ENCODE results near the gene PEX11B.

DNA sequence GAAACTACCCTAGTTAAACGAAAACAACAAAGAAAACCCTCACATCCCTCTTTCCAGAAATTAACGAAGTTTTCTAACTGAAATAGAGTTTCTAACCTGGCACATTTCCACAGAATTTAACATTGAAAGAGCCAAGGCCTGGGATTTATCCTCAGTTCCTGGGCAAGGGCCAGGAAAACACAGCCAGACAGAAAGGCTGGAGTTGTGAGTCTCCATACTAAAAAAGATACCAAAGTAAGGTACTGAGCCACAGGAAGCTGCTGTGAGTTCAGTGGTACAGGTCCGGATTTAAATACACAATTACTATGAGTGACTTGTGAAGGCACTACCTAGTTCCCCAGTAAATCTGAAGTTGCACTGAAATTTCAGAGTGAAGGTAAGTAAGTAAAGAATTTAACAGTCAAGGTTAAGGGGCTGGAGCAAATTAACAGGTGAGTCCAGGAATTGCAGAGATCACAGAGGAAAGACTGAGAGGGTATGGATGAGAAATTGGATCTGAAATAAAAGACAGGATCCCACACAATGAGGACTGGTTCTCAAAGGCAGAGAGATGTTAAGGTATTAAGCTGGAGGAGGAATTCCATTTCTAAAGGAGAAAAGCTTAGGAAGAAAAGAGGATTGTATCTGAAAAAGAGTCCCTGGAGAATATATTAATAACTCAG, 38.4 kb upstream of the PEX11B start:
- no peak for TF ChIP-seq POLR2A (IDR thresholded peaks at IDR 0.05)
- TF ChIP-seq, protein P1, sequence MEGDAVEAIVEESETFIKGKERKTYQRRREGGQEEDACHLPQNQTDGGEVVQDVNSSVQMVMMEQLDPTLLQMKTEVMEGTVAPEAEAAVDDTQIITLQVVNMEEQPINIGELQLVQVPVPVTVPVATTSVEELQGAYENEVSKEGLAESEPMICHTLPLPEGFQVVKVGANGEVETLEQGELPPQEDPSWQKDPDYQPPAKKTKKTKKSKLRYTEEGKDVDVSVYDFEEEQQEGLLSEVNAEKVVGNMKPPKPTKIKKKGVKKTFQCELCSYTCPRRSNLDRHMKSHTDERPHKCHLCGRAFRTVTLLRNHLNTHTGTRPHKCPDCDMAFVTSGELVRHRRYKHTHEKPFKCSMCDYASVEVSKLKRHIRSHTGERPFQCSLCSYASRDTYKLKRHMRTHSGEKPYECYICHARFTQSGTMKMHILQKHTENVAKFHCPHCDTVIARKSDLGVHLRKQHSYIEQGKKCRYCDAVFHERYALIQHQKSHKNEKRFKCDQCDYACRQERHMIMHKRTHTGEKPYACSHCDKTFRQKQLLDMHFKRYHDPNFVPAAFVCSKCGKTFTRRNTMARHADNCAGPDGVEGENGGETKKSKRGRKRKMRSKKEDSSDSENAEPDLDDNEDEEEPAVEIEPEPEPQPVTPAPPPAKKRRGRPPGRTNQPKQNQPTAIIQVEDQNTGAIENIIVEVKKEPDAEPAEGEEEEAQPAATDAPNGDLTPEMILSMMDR (IDR thresholded peaks at IDR 0.05 in 4 of 5, conservative IDR thresholded peaks at IDR 0.05 in 1 of 5): no peak

Data from gastrocnemius medialis (tissue), 4 donors.